AG04450 (cell line): ENCODE measurements around the gene CDYL2. TPM values are rescaled to one million over a fixed set of nuclear protein-coding genes. Genes with fewer than 3 reads are reported as not detected.

Source experiments
- CTCF ChIA-PET: fragments of 300-600, 350-600 bp; formaldehyde crosslinking; extraction: SDS; loops from one replicate; lab custom pipeline; 2022; ENCODE audit warnings: antibody characterized with exemption, inconsistent platforms; lab: Charles Lee
- POLR2A ChIA-PET: fragments of 350-600 bp; formaldehyde crosslinking; extraction: SDS; loops from one replicate; lab custom pipeline; 2021; ENCODE audit warnings: antibody characterized with exemption, inconsistent platforms; lab: Yijun Ruan, JAX
- DNase-seq: peaks from one replicate; pipeline ENCODE4 v3.0.0-alpha.2; 2011; ENCODE audit warnings: low read depth, low spot score
- H3K27ac ChIP-seq: one replicate; pipeline ENCODE4 v1.5.1; 2012; ENCODE audit warnings: low read depth, low read length, control low read depth
- H3K27me3 ChIP-seq: one replicate; pipeline ENCODE4 v1.6.0; 2012; ENCODE audit warnings: low read length; ENCODE audit not compliant: control insufficient read depth, insufficient read depth
- H3K4me3 ChIP-seq: 2 replicates; pipeline ENCODE4 v1.5.1; 2011; ENCODE audit warnings: mild to moderate bottlenecking, low read depth, low read length, control low read depth
- H3K9me3 ChIP-seq: 2 replicates; pipeline ENCODE4 v1.5.1; 2012; ENCODE audit warnings: low read length; ENCODE audit not compliant: control insufficient read depth, insufficient read depth
- CTCF ChIP-seq: IDR thresholded peaks from 2 replicates; pipeline ENCODE4 v1.5.1; 2011; ENCODE audit warnings: low read depth, low read length, control low read depth, inconsistent platforms
- polyA plus RNA-seq: library from polyadenylated mRNA; depleted of rRNA; stranded (reverse); fragments of >200 nt; gene quantifications from 2 replicates; pipeline ENCODE4 v1.2.3, GENCODE V29; 2011

Gene CDYL2
- polyA plus RNA-seq, 1 experiment, result 2.3 TPM

- Histone ChIP-seq H3K4me3 (no peak overlapping the region), H3K9me3 (no peaks in the 10 kb centered on the region), H3K27me3 (no peaks in the 10 kb centered on the region), H3K27ac (no peak overlapping the region)
- TF ChIP-seq CTCF, result no peak
- DNase-seq, result no peak
- ChIA-PET POLR2A (no interaction called here), CTCF (no interaction called here)
Measured at GRCh38 chr16:80587071-80587470, 217.3 kb downstream of the CDYL2 start.

- Histone ChIP-seq H3K27ac (no peak overlapping the region), H3K9me3 (no peaks in the 10 kb centered on the region), H3K27me3 (no peaks in the 10 kb centered on the region), H3K4me3 (no peak overlapping the region)
- DNase-seq, result no peak
- ChIA-PET CTCF (no interaction called here), POLR2A (no interaction called here)
- no peak for TF ChIP-seq CTCF
Measured at GRCh38 chr16:80586476-80586875, 217.9 kb downstream of the CDYL2 start.

- Histone ChIP-seq H3K27me3 (no peaks in the 10 kb centered on the region), H3K9me3 (no peaks in the 10 kb centered on the region), H3K4me3 (no peak overlapping the region), H3K27ac (no peak overlapping the region)
- TF ChIP-seq CTCF, result no peak
- ChIA-PET POLR2A (no interaction called here), CTCF (no interaction called here)
- no peak for DNase-seq
Measured at GRCh38 chr16:80585764-80586163, 218.6 kb downstream of the CDYL2 start.

- H3K27me3 ChIP-seq, result no peaks in the 10 kb centered on the region
- no peak for DNase-seq
- TF ChIP-seq CTCF, result no peak
- H3K4me3 ChIP-seq, result no peak overlapping the region
- H3K27ac ChIP-seq, result no peak overlapping the region
- CTCF ChIA-PET, result interaction anchor here (2.1 kb wide), 1 partner anchor 56 kb away, joined by 7 read pairs; no protein-coding TSS in a partner anchor
- H3K9me3 ChIP-seq, result peaks cover 2% of the 10 kb centered on the region; the same call in 1 of the 2 replicates
- POLR2A ChIA-PET, result no interaction called here
Measured at GRCh38 chr16:80583466-80583865, 220.9 kb downstream of the CDYL2 start.

- POLR2A ChIA-PET, result no interaction called here
- DNase-seq, result no peak
- H3K27me3 ChIP-seq, result no peaks in the 10 kb centered on the region
- H3K9me3 ChIP-seq, result peaks cover 2% of the 10 kb centered on the region; the same call in 1 of the 2 replicates
- no peak overlapping the region for H3K27ac ChIP-seq
- no peak for TF ChIP-seq CTCF
- CTCF ChIA-PET, result no interaction called here
- no peak overlapping the region for H3K4me3 ChIP-seq
Measured at GRCh38 chr16:80580109-80580832, 224.1 kb downstream of the CDYL2 start.
